AG09319 (cell line): ENCODE data around the gene YWHAG.
"Not testable (repeated sequence)": the region's sequence is repeated elsewhere in the genome, so short reads cannot be mapped to it uniquely, and the experiment has no call there.

Experiments used
- DNase-seq: peaks from one replicate; pipeline ENCODE4 v3.0.0-alpha.2; 2010; ENCODE audit warnings: low read depth; ENCODE audit errors: extremely low read depth
- TF ChIP-seq, protein P1 (sequence below): IDR thresholded peaks from 2 replicates; pipeline ENCODE4 v1.5.1; 2011; ENCODE audit warnings: low read depth, mild to moderate bottlenecking, inconsistent platforms, low read length, moderate library complexity

The YWHAG gene

DNA sequence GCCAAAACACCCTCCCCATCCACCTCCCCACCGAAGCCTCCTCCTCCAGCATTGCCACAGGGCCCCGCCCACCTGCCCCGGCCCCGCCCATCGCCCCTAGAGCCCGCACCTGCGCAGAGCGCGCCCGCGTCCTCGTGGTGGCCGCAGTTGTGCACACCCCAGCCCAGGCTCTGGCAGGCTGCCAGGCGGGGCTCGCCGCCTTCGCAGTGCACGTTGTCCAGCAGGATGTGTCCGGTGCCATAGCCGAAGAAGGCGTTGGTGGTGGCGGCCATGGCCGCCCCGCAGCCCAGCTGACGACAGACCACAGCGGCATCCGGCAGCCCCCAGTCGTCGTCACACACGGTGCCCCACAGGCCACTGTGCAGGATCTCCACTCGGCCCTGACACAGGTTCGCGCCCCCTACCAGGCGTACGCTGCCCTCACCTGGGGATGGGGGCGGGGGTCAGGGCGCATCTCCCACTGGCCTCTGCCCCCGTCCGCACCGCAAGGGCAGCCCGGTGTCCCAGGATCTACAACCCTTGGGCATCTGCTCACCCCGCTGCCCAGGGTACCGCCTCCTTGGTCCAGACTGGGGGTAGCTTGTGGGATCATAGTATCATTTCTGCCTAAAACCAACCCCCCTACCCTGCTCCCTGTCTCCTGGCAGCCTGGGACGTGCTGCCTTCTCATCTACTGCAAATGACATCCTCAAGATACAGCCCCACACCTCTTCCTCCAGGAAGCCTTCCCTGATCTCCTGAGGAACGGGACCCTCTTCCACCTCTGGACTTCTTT, 38.8 kb upstream of the YWHAG start:
- TF ChIP-seq, protein P1, sequence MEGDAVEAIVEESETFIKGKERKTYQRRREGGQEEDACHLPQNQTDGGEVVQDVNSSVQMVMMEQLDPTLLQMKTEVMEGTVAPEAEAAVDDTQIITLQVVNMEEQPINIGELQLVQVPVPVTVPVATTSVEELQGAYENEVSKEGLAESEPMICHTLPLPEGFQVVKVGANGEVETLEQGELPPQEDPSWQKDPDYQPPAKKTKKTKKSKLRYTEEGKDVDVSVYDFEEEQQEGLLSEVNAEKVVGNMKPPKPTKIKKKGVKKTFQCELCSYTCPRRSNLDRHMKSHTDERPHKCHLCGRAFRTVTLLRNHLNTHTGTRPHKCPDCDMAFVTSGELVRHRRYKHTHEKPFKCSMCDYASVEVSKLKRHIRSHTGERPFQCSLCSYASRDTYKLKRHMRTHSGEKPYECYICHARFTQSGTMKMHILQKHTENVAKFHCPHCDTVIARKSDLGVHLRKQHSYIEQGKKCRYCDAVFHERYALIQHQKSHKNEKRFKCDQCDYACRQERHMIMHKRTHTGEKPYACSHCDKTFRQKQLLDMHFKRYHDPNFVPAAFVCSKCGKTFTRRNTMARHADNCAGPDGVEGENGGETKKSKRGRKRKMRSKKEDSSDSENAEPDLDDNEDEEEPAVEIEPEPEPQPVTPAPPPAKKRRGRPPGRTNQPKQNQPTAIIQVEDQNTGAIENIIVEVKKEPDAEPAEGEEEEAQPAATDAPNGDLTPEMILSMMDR: no peak
- DNase-seq: no peak

DNA sequence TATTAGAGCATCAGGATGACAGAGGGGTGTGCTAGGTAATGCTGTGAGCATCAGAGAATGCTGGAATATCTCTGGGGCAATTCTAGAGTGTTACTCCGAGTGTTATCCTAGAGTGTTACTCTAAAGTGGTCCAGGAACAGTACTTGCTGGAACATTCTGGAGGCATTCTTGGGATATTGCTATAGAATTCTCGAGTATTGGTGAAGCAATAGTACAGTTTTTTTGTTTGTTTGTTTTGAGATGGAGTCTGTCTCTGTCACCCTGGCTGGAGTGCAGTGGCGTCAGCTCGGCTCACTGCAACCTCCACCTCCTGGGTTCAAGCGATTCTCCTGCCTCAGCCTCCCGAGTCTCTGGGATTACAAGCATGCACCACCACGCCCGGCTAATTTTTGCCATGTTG, 38.1 kb upstream of the YWHAG start:
- TF ChIP-seq, protein P1: no peak

DNA sequence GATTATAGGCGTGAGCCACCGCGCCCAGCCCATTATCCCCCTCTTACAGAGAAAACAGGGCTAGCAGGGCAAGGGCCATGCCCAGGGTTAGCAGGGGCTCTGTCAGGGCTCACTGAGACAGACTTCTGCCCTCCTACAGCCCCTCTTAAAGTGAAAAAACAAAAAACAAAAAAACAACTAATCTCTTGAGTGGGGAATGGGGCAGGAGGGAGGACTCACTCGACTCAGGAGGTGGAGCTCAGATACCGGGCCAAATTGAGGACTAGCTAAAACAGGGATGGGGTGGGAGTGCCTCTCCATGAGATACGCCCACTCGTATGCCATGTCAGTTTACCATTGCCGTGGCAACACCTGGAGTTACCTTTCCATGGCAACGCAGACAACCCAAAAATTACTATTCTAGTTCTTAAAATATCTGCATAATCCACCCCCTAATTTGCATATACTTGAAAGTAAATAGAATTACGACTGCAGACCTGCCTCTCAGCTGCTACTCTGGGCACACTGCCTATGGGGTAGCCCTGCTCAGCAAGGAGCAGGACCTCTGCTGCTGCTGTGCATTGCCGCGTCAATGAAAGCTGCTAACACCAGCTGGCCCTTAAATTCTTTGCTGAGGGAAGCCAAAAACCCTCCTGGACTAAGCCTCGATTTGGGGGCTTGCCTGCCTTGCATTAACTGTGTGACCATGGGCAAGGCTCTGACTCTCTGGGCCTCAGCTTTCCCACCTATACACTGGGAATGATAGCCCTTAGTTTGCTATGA, 37.4 kb upstream of the YWHAG start:
- TF ChIP-seq, protein P1: no peak
- no peak for DNase-seq

More for the DNA sequence above, 38.1 kb upstream of the YWHAG start:
- no peak for DNase-seq

DNA sequence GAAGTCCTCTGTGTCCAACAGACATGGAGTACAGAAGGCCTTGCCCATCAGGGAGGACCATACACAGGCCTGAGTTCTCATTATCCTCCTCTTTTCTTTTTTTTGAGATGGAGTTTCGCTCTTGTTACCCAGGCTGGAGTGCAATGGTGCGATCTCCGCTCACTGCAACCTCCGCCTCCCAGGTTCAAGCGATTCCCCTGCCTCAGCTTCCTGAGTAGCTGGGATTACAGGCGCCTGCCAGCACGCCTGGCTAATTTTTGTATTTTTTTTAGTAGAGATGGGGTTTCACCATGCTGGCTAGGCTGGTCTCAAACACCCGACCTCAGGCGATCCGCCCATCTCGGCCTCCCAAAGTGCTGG, 36.8 kb upstream of the YWHAG start:
- DNase-seq: not testable (repeated sequence)

DNA sequence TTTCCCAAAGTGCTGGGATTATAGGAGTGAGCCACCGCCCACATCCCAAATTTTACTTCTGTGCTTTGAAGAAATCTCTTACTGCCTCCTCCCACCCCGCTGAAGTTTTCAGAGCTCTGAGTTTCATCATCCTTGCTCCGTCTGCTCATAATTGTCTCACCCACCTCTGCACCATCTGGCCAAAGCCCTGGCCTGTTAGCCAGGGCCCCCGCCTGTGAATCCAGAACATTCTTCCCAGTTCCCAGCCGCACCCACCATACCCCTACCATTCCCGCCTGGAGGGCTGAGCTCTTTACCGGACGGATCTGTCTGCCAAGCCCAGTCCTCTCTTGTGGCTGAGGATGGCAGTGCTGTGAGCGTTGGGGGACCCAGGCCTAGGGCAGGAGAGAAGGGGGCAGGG, 36.2 kb upstream of the YWHAG start:
- TF ChIP-seq, protein P1: no peak
- DNase-seq: no peak

DNA sequence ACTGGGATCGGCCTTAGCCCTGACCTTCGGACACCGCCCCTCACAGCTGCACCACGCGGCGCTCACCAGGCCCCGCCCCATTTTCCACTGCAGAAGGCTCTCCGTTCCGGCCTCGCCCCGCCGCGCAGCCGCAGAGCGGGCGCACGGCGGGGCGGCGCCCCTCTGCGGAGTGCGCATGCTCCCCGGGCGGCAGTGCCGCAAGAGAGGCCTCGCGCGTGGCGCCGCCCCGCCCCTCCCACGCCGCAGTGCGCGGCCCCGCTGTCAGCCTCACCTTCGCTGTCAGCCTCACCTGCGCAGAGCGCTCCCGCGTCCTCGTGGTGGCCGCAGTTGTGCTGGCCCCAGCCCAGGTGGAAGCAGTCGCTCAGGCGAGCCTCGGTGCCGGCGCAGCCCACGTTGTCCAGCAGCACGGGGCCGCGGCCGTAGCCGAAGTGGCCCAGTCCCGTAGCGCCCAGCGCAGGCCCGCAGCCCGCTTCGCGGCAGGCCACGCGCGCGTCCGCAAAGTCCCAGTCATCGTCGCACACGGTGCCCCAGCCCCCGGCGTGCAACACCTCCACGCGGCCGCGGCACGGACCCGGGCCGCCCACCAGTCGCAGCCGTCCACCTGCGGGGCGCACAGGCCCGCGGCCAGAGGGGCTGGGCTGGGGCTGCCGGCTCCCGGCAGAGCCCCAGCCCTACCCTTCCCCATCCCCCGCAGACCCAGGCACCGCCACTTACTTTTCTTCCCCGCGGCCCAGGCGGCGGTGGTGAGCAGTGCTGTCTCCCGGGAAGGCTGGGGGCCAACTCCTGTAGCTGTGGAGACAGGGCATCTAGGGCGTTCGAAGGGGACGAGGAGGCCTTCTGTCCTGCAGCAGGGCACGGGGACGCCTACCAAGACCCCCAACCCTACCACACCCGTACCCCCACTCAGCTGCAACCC, 34.6 kb upstream of the YWHAG start:
- TF ChIP-seq, protein P1: no peak
- peak; percentile 54 for DNase-seq

DNA sequence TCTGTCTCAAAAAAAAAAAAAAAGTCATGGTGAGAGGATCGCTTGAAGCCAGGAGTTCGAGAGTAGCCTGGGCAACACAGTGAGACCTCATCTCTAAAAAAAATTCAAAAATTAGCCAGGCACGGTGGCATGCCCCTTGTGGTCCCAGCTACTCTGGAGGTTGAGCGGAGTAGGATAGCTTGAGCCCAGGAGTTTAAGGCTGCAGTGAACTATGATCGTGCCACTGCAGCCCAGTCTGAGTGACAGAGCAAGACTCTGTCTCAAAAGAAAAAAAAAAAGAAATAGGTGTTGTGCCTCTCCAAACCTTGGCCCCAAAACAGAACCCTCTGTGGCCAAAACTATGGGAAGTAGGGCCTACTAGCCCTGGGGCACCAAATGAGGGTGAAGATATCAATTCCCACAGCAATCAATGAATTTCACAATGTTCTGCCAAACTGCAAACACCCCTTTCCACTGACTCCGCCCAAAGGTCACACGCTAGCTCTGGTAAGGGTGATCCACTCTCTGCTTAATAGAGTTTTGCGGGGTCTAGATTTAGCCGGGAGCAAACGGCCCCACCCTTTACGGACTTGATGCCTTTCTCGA, 33.8 kb upstream of the YWHAG start:
- DNase-seq: no peak
- TF ChIP-seq, protein P1: no peak
